Left cardiac atrium (tissue), 4 donors: ENCODE measurements around the gene MARCHF10. TPM values are rescaled to one million over a fixed set of nuclear protein-coding genes. Genes with fewer than 3 reads are reported as not detected.
"Not testable (repeated sequence)": the region's sequence is repeated elsewhere in the genome, so short reads cannot be mapped to it uniquely, and the experiment has no call there.

ENCODE experiments used
- ATAC-seq, 2 donors: fragments of 200-7000 bp; cut with Tn5 transposase; one replicate each; pipeline ENCODE4 v1.9.1; 2020; ENCODE audit warnings: mild to moderate bottlenecking in 2 of 2, moderate library complexity in 2 of 2
- DNase-seq: peaks from one replicate; pipeline ENCODE4 v3.0.0-alpha.2; 2020
- intact Hi-C, 2 donors: fragments of 100-400 bp; cut with DNase I; formaldehyde crosslinking; loops; one replicate each; pipeline versions ENCODE4 v1.14.1 to v1.15.1; 2022 to 2023
- total RNA-seq, 2 donors: library from RNA; stranded (reverse); fragmentation: NEBNext Ultra II Directional; extraction: Animal tissue kit (Norgen Biotek cat#: 25700); gene quantifications; one replicate each; pipeline ENCODE4 v1.2.1, GENCODE V29; 2021
- donor health status: DM: no; HTN: yes; CAD: no.
- donor health status: DM: no; HTN: yes; CAD: no; lungs with severe emphysema.
- donor health status: DM: yes; HTN: yes; CAD: no.
- donor health status: Dilated cardiomyopathy.

Gene MARCHF10
- total RNA-seq, 2 donors from 2014 or later, result not detected

DNA sequence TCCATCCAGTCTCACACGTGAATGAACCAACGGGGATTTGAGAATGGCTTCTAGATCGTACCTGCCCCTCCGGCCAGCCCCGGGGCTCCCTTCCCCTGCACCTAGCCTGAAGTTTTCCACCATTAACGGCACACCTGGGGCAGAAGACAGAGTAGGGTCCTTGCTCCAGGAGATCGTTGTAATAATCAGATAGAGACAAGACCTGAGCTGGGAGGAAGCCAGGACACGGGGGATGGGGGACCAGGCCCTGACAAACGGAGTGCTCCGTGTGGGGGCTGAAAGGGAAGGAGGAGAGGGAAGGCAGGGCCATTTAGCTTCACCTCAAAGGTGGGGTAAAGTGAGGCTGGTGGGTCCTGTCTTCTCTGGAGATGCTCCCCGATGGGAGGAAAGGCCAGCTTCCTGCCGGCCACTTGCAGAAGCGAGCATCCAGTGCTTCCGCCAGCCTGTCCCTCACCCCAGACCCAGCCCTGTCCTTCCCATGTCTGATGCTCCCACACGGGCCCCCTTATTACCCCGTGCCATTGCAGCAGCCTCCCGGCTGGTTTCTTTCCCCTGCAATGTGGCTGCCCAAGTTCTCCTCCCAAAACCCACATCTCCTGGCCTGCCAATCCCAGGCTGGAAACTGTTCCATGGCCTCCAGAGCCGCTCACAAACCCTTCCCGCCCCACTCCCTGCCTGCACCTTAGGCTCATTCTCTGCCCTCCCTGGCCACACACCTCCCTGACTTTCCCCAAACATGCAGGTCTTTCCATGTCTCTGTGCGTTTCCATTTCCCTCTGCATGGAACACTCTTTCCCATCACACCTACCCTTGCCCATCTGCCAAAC, 101.3 kb downstream of the MARCHF10 start:
- ATAC-seq, result no peak
- intact Hi-C loops, result loop anchor here in 1 of 2 donors (5.0 kb wide), 1 partner anchor 700 kb away; no protein-coding TSS in a partner anchor
- no peak for DNase-seq

DNA sequence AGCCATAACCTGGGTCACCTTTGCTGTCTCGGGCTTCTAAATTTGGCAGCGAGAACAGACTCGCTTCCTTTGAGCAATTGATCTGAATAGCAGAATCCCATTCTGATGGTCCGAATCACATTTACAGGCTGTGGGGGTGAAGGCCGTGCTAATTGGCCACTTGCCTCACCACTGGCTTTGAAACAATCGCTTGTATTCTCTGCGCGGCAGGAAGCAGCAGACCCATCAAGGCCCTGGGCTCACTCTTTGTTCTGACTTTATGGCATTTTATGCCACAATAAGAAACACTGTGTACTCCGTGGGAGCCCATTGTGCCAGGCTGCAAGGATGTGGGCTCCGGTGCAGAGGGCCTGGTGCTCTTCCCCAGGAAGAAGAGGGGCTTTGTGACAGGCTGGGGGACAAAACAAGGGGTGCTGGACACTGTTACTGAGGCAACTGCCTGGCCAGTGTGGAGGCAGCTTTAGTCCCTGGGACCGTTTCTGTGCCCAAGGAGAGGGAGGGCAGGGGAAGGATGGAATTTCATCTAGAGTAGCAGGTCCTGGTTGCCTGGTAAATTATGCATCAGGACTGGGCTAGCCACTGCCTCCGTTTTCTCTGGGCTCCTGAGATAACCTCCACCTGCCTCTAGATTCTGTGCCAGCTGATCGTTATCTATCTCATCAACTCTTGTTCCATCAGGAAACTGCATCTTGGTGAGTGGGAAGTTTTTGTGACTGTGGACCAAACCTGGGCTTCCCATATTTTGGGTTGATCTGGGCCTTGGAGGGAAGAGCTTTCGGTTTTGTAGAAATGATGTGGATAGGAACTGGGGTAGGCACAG, 102.1 kb downstream of the MARCHF10 start:
- peak; percentile 47 for DNase-seq
- intact Hi-C loops, result loop anchor here (2.0 to 5.0 kb wide), 3 partner anchors 261 to 701 kb away; partner anchors contain the start of gene TANC2 (in 1 of the 2)
- ATAC-seq, result peak in 1 of 2 donors; percentile 3

DNA sequence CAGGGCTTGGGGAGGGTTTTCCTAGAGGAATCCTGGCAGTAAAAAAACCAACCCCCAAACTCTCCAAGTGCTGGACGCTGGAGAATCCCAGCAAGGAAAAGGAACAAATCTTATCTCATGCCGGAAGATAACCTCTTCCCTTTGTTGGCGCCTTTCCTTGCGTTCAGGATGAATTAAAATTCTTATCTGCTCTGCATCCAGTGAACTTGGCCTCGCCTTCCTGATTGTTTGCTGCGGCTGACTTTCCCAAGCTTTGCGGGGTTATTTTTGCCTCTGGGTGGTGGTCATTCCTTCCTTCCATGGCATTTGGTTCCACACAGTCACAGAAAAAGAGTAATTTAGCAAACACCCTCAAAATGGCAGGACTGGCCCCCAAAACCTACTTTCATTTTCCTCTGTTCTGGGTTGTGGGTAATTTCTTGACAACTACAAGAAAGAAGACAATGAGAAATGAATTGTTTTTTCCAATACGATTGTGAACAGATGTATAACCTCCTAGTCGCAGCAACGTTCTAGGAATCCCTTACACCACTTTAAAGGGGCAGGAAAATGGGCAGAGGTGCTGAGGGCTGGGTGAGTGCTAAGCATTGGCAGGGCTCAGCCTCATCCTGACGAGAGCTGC, 102.8 kb downstream of the MARCHF10 start:
- ATAC-seq (peak in 1 of 2 donors; percentile 2), DNase-seq (peak; percentile 47)
- intact Hi-C loops, result loop anchor here (2.0 to 5.0 kb wide), 3 partner anchors 262 to 702 kb away; partner anchors contain the start of gene TANC2 (in 1 of the 2)

DNA sequence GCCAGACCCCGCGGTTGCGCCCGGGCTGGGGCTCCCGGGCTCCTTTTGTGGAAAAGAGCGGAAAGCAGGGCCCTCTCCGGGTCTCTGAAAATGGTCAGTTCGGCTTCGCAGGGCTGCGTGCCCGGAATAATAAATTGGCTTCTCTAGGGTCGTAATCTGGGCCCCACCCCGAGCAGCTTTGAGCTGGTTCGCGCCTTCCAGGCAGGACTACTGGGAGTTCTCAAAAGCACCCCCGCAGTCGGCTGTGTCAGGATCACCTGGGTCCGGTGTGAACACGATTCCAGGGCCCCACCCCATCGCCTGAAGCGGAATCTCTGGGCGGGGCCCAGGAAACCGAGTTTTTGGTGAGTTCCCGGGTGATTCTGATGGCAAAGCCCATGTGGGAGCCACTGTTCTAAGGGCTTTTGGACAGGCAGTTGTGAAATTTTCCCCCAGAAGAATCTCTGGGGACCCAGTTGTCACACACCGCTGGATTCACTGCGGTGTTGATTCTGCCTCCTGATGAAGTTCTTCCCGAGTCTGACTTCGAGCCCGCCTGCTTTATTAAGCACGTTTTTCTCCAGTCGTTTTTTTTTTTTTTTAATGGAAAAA, 103.6 kb downstream of the MARCHF10 start:
- peak; percentile 56 for DNase-seq
- ATAC-seq, result peak; percentile 27
- intact Hi-C loops, result loop anchor here (2.0 kb wide), 2 partner anchors 262 to 264 kb away; partner anchors contain the start of gene TANC2 (in 1 of the 2)

DNA sequence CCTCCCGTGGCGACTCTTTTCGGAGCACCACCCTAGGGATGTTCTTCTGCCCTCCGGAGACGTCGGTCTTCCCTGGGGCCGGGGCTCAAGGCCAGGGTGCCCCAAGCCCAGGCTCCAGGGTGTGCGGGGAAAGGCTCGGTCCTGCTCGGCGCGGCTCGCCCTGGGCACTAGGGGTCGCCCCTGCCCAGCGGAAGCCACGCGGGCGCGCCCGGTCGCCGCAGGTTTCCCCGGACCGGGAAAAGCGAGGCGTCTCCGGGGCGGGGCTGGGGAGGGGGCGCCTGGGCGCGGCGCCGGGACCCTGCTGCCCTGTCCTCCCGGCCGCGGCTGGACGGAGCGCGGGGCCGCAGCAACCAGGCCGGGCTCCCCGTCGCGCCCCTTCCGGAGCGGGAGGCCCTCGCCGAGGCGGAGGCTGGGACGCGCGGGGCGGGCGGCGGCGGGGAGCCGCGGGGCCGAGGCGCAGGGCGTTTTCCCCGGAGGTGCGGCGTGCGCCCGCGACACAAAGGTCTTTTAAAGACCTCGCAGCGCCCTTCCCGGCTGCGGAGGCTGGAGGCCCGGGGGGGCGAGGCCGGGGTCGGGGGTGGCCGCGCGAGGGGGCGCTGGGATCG, 104.2 kb downstream of the MARCHF10 start:
- intact Hi-C loops, result loop anchor here (2.0 kb wide), 2 partner anchors 263 to 265 kb away; partner anchors contain the start of gene TANC2 (in 1 of the 2)
- peak; percentile 92 to 93 for ATAC-seq
- peak; percentile 82 for DNase-seq

DNA sequence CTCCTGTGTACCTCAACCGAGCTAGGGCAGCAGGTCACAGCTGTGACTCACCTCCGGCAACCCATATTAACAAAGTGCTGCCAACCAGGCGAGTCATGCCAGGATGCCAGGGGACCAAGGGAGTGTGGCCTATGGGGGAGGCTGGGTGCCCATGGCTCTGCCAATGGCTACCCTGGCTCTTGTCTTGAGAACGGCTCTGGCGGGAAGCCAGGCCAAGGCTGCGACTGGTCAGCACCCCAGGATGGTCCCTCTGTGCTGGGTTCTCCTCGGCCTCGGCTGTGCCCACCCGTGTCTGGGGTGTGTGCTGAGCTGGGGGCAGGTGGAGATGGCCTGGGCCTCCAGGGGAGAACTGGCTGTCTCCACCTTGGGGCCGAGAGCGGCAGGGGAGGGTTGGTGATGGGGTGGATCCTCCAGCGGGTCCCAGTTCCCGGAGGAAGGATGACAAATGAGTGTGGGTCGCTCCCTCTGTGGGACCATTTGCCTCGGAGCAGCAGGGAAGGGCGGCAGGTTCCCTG, 104.8 kb downstream of the MARCHF10 start:
- peak in 1 of 2 donors; percentile 40 for ATAC-seq
- no peak for DNase-seq
- intact Hi-C loops, result no loop called here

DNA sequence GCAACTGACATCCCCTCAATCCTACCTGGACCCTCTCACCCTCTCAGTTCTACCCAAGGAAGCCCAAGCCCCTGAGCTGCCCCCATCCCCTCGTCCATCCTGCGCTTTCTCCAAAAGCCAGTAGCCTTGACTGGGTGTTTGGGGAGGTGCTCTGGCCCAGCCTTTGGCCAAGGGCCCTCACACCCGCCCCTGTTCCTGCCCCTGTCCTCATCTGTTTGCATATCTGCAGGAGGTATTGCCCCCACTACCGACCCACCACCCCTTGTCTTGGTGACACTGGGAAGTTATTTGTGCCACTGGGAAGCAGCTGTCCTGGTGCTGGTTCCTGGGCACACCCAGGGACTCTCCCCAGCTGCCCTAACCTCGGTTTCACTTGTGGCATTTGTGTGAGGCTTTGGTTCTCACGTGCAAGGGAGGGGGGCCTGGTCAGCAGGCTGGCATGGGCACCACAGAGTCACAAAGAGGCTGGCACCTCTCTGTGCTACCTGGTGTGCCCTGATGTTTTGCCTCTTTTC, 105.3 kb downstream of the MARCHF10 start:
- ATAC-seq (no peak), DNase-seq (no peak)
- intact Hi-C loops, result no loop called here

DNA sequence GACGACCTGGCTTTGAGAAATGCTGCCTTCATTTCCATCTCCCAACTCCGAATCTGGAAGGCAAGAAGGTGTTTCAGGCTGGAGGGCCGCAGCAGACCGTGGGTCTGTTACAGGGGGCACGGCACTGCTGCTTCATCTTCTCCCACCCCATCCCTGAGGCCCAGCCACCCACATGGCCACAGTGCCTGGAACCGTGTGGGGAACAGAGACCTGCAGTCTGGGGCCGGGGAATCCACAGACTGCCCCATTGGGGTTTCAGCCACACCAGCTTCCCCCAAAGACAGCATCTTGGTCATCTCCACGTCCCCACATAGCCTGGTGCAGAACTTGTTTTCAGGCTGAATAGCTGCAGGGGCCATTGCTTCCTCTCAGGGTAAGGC, 106.4 kb downstream of the MARCHF10 start:
- no peak for ATAC-seq
- no peak for DNase-seq
- intact Hi-C loops, result no loop called here

DNA sequence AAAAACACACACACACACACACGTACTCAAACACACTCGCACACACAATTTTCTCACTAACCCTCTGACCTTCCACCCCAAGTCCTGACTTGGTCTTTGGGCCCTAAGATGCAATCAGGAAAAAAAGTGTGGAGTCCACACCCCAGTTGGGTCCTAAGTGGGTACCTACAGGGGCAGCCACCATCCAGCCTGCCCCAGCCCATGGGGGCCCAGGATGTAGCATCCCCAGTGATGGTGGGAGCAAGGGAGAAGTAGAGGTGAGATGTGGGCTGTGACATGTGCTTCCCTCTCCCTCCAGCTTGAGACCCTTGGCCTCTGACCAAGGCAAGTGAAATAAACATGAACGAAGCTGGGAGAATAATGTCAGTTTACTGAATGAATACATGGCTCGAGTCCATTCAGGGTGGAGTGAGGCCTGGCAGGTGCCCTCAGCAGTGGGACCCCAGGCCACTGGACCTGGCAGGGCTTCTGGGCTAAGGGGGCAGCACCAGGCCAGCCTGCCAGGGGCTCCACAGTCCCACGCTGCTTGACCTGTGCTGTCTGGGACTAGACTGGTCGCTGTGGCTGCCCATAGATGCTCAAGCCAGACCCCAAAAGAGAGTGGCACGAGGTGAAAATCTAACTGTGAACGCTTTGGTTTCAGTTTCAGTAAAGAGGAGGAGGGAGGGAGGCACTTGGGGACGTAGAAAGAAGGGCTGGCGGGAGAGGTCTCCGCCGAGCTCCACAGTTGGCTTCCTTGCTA, 107.0 kb downstream of the MARCHF10 start:
- ATAC-seq (no peak), DNase-seq (no peak)
- intact Hi-C loops, result no loop called here

DNA sequence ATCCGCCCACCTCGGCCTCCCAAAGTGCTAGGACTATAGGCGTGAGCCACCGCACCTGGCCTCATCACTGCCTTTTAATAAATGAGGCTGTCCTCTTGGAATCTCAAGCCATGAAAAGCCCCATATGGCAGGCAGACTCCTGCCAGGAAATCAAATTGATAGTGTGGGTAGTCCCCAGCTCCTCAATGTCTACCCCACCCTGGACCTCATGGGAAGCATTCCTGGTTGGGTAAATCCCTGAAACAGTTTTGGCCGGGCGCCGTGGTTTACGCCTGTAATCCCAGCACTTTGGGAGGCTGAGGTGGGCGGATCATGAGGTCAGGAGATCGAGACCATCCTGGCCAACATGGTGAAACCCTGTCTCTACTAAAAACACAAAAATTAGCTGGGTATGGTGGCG, 109.7 kb downstream of the MARCHF10 start:
- ATAC-seq, intact Hi-C loops, DNase-seq: not testable (repeated sequence)

DNA sequence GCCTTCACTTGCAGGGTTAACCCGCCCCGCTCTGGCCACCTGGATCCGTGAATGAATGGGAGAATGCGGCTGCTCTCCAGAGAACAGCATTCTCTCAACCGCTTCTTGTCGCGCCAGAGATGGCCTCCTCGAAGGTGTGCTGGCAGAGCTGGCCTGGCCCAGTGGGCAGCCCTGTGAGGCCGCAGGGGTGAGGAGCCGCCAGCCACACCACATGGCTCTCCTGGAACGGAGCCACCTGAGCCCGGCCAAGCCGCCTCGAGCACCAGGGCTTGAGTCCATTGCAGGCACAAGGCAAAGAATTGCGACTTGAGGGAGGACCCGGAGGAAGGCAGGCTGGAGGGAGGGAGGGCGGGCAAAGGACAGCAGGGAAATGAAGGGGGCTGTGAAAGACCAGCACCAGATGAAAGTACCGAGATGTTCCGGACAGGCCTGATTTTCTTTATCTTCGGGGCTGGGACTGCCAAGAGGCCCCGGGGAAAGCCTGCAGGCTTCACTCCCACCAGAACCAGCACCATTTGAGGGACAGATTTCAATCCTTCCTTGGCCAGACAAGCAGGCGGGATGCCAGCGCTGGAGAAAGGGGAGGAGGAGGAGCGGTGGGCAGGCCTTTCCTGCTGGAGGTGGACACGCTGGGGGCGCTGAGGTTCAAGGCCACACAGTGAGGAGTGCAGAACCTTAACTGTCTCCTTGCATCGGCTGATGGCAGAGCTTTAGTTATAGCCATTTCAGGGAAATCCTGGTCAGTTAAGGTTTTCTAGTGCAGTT, 111.2 kb downstream of the MARCHF10 start:
- ATAC-seq, result peak; percentile 9 to 60
- intact Hi-C loops, result no loop called here

DNA sequence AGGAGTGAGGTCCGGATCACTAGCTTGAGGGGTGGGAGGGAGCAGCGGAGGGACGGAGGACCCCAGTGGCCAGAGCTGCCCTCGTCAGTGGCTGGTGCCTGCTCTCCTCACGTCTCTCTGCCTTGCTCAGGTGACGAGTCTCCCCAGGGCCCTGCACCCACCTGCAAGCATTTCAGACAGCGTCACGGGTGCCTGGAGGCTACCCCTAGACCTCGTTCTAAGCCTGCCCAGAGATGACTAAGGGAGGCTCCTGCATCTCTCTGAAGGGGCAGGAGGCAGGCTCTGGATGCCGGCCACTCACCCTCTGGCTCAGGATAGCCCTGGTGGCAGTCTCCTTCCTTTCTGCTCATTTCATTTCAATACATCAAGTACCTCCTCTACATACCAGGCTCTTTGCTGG, 111.9 kb downstream of the MARCHF10 start:
- ATAC-seq, result peak in 1 of 2 donors; percentile 26

More for the DNA sequence above, 111.2 kb downstream of the MARCHF10 start:
- peak; percentile 41 for DNase-seq

DNA sequence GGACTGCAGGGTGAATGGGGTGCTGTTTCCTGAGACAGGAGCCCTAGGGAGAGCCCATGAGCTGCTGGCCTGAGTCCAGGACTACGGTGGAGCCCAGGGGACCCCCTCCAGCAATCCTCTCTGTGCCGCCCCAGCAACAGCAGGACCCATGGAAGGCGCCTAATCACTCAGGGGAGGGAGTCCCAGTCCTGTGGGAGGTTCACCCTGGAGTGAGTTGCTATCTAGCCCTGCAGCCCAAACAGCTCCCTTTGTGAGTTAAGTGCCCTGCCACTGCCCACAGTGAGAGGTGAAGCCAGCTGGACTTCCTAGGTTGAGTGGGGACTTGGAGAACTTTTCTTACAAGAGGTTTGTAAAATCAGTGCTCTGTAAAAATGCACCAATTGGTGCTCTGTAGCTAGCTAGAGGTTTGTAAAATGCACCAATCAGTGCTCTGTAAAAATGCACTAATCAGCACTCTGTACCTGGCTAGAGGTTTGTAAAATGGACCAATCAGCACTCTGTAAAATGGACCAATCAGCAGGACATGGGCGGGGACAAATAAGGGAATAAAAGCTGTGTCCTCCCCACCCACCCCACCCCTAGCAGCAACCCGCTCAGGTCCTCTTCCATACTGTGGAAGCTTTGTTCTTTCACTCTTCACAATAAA, 112.9 kb downstream of the MARCHF10 start:
- intact Hi-C loops, DNase-seq: not testable (repeated sequence)
- ATAC-seq, result peak; percentile 2 to 3

More for the DNA sequence above, 111.9 kb downstream of the MARCHF10 start:
- no peak for DNase-seq
- intact Hi-C loops, result no loop called here

DNA sequence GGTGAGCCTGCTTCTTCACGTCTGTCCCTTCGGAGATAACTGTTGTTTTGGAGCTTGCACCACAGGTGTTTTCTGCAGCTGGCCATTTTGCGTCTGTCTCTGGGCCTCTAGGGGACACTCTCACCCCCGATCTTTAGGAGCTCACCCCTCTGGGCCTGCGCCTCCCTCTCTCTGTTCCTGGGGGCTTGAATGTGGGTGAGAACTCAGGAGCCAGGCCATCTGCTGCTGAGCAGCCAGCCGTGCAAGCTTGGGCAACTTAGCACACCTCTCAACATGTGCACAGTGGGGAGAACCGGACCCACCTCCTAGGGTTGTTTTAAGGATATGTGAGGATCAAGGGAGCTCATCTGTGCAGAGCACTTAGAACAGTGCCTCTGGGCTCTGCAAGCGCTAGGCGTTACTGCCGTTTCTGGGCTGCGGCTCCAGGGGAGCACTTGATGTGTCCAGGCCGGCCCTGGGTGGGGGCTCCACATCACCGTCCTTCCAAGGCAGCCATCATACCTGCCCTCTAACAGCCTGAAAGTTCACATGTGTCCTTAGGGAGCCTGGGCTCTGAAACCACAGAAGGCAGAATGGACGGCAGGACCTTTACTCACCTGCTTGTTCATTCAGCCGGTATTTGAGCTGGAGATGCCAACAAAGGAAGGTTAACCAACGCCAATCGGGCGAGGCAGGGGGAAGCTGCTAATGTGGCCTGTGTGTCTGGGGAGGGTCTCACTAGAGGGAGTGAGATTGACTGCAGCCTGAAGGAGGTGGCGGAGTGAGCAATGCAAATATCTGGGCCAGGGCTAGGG, 114.3 kb downstream of the MARCHF10 start:
- intact Hi-C loops, result no loop called here

DNA sequence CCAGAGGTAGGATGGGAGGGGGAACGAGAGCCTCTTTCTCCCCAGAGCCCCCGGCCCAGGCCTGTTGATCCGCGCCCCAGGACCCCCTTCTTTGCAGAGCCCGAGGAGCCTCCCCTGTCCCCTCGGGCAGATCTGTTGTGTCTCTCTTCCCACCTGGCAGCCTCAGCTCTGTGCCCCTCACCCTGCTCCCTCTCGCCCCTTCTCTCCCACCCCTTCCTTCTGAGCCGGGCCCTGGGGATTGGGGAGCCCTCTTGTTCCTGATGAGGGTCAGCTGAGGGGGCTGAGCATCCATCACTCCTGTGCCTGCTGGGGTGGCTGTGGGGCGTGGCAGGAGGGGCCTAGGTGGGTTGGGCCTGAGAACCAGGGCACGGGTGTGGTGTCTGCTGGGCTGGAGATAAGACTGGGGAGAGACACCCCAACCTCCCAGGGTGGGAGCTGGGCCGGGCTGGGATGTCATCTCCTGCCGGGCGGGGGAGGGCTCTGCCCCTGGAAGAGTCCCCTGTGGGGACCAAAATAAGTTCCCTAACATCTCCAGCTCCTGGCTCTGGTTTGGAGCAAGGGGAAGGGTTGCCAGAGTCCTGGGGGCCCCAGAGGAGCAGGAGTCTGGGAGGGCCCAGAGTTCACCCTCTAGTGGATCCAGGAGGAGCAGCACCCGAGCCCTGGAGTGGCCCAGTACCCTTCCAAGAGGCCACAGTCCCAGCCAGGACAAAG, 115.2 kb downstream of the MARCHF10 start:
- peak; percentile 19 to 32 for ATAC-seq
- DNase-seq, result peak; percentile 48
- intact Hi-C loops, result no loop called here

More for the DNA sequence above, 114.3 kb downstream of the MARCHF10 start:
- ATAC-seq, result no peak
- DNase-seq, result no peak
